PC-3 (cell line): ENCODE measurements around the gene DOK7.

Experiments used
- CTCF ChIP-seq: fragments of 300-600 bp; sonication (generic); conservative IDR thresholded peaks from 2 replicates; pipeline ENCODE4 v1.5.1; 2017; ENCODE audit warnings: antibody characterized with exemption, low read depth, mild to moderate bottlenecking, low read length
- EZH2 ChIP-seq: fragments of 300-600 bp; sonication (generic); IDR thresholded peaks from one replicate; pipeline ENCODE4 v1.6.1; 2017; ENCODE audit warnings: antibody characterized with exemption, mild to moderate bottlenecking, low read length; ENCODE audit not compliant: unreplicated experiment
- EZH2phosphoT487 ChIP-seq: fragments of 300-600 bp; sonication (generic); IDR thresholded peaks from 2 replicates; pipeline ENCODE4 v1.6.1; 2018; ENCODE audit warnings: mild to moderate bottlenecking, antibody characterized with exemption, low read length, borderline replicate concordance

- TF ChIP-seq CTCF: no peak
- TF ChIP-seq EZH2: no peak
- no peak for TF ChIP-seq EZH2phosphoT487
These were observed 51.2 kb downstream of the DOK7 start for GRCh38 chr4:3514221-3514780.
